Middle frontal gyrus (tissue), 1 donor: Measurements from ENCODE around the gene LBHD1.
"Not testable (repeated sequence)": the region's sequence is repeated elsewhere in the genome, so short reads cannot be mapped to it uniquely, and the experiment has no call there.

ENCODE experiments used
- DNase-seq: peaks from one replicate; pipeline ENCODE4 v3.0.0-alpha.2; 2015; ENCODE audit warnings: low spot score; ENCODE audit errors: extremely low spot score

LBHD1 gene

DNA sequence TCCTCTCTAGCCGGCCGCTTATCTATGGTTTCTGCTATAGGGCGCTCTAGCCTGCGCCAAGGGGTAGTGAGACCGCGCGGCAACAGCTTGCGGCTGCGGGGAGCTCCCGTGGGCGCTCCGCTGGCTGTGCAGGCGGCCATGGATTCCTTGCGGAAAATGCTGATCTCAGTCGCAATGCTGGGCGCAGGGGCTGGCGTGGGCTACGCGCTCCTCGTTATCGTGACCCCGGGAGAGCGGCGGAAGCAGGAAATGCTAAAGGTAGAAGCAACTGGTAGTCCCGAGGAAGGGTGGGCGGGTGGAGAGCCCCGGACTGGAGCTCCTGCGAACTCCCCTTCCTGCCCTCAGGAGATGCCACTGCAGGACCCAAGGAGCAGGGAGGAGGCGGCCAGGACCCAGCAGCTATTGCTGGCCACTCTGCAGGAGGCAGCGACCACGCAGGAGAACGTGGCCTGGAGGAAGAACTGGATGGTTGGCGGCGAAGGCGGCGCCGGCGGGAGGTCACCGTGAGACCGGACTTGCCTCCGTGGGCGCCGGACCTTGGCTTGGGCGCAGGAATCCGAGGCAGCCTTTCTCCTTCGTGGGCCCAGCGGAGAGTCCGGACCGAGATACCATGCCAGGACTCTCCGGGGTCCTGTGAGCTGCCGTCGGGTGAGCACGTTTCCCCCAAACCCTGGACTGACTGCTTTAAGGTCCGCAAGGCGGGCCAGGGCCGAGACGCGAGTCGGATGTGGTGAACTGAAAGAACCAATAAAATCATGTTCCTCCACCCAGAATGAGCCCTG lies at the start of gene LBHD1, which contains the start of gene UQCC3:
TSS of gene LBHD1 (minus strand) at position 660 of the 782 bp plus-strand sequence. CDS start 2,236 bp downstream, outside the sequence.
TSS of gene UQCC3 (plus strand) at position 66 of the 782 bp plus-strand sequence. CDS start at position 139, 73 bp downstream.
- peak; percentile 75 for DNase-seq

DNA sequence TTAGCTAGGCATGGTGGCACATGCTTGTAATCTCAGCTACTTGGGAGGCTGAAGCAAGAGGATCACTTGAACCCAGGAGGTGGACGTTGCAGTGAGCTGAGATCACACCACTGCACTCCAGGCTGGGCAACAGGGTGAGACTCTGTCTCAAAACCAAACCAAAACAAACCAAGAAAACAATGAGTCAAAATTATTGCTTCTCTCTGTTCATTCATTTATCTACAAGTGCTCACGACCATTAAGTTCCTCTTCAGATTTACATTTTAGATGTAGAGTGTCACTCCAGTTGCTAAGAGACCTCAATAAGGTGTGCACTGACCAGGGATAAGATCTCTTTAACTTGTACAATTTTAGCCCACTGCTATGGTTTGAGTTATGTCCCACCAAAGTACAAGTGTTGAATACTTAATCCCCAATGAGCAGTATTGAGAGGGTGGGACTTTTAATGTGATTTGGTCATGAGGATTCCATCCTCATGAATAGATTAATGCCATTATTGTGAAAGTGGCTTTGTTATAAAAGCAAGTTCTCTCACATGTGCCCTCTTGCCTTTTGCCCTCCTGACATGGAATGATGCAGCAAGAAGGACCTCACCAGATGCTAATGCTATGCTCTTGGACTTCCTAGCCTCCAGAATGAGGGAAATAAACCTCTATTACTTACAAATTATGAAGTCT lies 47.4 kb upstream of the LBHD1 start:
- DNase-seq, result no peak

DNA sequence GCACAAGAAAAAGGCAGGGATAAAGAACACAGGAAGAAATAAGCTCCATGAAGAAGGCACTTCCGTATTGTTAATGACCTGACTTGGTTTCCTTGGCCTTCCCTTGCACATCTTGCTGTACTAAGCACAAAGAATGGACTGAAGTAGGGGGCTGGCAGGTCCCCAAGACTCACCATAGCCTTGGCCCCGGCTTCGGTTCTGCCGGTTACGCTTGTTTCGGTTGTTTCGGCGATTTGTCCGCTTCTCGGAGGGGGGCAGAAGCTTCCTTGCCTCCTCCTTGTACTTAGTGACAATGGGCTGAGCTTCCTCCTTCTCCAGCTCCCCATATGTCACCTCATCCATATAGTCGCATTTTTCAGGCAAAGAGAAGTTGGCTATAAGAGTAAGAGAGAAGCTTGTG lies 44.7 kb upstream of the LBHD1 start:
- DNase-seq, result no peak

DNA sequence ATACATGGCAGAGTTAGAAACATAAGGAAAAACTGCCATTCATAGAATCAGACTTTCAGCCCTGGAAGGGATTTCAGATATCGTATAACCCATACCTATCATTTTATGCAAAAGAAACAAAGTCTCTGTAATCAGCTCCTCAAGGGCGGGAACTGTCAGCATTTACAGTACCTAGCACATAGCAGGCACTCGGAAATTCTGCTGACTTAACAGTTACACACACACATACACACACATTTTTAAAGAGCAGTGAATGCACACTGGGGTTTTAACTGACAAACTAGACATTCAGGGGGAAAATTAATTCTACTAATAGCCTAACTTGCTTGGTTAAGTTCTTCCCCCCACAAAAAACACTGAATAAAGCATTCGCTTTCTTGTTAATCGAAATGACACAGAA lies 44.1 kb upstream of the LBHD1 start:
- DNase-seq, result no peak

DNA sequence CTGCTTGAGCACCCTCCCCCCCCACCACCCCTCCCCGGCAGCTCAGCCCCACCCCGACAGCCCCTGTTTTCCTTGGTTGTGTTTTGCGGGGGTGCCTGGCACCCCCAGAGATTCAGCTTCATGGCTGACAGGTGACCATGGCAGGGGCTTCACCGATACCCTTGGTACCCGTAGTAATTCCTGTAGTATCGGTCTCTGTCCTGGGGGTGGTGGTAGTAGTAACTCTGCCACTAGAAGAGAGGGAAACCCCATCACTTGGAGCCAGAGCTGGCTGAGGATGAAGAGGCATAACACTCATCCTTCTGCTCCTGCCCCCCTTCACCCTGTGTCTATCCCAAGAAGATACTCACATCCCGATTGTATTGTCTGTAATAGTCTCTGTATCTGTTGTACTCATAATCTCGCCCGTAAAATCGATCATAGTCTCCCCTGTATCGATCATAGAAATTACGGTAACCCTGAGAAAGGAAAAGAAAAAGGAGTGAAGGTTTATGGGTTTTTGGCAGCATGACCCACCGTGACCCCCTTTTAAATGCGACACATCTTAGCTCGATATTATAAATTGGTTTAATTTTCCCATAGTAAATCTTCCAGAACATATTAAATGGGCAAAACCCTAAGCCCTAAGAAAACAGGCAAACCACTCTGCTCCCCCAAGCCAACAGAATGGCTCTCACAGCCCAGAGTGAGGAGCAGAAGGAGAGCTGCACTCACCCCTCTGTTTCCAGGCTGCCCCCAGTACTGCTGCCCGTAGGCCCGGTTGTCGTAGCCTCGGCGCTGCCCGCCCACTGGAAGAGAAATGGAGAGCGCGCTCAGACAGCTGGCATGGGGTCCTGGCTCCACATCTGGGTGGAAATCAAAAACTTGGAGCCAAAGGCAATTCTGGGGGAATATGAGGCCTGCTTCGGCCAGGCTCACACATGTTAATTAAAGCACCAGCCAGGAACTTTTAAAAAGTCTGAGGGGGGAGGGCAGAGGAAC lies 43.4 kb upstream of the LBHD1 start:
- DNase-seq, result no peak

DNA sequence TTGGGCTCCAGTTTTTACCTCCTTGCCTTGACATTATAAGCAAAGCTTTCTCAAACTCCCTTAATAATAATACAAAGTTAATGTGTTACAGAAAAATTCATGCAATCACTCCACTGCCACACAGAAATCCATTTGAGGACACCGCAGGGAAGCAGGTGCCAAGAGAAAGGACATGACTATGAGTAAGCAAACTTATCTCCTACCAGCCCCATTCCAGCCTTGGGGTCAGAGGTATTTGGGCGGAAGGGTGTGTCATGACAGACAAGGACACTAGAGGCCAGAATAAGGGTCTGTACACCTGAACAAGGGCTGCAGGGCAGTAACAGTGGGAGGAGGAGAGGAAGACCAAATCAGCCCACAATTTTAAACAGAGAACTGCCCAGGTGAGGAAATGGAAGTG lies 41.3 kb upstream of the LBHD1 start:
- no peak for DNase-seq

DNA sequence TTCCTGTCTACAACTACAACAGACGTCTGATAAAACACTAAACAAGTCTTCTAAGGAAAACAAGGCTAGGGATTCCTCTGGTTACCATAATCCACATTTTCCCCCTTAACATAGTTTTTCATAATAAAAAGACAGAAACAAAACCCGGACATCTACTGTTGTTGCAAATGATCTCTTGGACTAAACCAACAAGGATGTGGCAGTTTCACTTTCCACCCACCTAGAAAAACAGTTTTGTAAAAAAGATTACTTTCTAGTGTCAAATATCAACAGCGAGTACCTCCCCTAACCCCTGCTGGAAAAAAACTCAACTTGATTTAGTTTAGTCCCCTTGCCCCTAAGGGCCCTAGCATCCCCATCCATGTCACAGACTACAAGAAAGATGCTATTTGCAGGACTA lies 40.8 kb upstream of the LBHD1 start:
- no peak for DNase-seq

DNA sequence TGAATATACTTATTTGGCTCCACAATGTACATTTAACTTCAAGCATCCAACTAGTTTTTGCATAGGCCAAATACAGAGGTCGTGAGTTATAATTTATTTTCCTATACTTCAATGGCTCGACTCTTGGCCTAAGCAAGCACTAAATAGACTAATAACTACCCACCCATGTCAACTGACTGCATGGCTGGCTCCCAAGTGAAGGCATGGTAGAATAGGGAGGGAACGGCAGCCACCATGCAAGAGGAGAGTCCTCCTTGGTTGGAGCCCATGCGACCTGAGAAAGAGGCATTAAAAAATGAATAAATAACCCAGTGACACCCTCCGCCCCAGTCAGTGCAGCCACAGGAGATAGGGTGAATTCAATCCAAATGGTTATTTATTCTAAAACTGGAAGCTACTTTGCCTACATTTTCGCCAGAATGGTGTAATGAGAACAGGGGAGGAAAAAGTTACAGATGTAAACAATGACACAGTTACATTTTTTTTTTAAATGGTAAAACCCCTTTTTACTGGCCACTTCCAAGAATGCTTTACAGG lies 40.3 kb upstream of the LBHD1 start:
- DNase-seq, result no peak

DNA sequence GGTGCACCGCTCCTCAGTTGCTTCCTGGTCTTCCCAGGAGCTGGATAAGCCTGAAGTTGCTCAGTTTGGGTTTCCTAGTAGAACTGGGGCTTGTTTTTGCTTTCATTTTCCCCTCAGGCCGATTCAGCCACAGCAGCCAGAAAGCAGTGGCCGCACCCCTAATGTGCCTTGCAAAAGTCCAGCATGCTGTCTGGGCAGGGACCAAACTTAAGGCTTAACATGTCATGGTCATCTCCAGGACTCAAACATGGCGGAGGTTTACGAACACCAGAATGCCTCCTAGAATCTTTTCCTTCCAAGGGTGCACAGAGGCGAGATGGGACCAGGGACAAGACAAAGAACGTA lies 37.9 kb upstream of the LBHD1 start:
- no peak for DNase-seq

DNA sequence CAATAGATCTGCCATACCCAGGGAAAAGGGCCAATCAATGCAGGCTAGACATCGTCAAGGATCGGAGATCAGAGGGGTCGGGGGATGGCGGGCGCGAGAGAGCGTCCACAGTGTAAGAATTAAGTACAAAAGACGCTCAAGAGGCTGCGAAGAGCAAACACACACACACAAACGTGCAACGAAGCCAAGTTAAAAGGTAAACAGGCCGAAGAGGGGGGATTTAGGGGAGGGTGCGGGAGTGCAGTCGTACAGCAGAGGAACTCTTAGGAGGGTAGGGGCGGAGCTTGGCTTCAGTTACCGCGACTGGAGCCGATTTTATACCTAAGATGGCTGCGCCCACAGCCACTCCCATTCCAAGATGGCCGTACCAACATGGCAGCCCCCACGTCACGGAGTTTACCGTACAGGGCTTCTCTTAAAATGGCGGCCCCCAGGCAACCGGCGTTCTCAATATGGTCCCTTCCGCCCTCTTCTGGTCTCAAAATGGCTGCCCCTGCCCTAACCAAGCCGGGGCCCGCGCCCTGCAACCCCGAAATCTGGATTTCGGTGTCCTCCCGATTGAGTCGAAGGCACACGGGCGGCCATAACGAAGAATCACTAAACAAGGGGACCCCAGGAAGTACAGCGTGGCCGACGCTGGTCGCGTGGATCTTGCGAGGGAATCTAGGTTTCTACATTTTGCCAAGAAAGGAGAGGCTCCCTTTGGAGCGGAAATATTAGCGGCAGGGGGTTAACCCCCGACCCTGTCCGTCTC lies 37.4 kb upstream of the LBHD1 start:
- DNase-seq, result peak; percentile 96

DNA sequence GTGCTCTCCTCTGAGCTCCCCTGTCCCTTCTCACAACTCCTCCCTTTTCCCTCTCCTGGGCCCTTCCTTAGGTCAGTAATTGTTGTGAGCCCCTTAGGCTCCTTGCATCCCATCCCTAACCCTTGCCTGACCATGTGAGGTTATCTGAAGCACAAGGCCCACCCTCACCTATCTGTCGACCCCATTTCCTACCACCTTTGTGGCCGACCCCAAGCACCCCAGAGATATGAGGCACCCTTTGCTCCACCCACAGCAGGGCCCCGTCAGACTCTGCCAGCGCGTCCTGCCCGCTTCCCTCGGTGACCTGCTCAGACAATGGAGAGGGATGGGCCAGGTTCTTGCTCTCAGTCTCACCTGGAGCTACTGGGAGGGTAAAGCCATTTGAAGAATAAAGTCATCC lies 36.7 kb upstream of the LBHD1 start:
- DNase-seq, result no peak

DNA sequence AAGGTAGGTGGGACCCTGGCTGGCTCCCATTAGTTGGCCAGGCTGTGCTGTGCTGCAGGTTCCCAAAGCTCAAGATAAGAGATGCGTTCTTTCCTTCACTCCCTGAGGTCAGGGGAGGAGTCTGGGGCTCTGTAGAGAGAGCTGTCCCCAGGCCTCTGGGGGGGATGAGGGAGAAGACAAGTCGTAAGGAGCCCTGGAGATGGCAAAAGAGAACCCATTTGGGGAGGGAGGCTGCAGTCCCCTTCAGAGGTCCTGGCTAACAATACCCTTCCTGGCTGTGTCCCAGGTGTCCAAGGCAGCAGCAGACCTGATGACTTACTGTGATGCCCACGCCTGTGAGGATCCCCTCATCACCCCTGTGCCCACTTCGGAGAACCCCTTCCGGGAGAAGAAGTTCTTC lies 36.3 kb upstream of the LBHD1 start:
- no peak for DNase-seq

DNA sequence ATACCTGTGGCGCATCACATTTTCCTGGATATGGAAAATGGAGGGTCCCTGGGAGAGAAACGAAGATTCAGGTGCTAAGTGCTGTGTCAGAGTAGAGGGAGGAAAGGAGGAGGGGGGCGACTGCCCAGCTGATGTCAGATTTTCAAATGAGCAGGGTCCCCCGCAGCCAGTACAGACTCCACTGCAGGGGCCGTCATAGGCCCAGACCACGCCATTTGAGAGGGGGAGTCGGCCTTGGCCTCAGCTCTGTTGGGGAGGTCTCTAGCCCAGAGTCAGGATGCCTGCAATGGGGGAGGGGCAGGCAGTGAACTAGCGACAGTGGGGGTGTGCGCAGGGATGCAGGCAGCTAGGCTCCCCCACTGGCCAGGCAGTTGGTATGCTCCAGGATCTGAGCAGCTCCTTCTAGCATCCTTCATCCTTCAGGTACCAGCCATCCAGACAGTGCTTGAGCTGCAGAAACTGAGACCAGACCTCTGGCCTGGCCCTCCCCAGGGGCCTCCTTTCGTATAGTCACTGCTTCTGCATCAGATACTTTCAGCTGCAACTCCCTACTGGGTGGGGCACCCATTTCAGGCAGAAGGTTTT lies 35.3 kb upstream of the LBHD1 start, which contains the start of the genes BSCL2 and GNG3:
TSS of gene BSCL2 (minus strand) at position 148 of the 585 bp plus-strand sequence. CDS start 229 bp downstream, outside the sequence.
TSS of gene GNG3 (plus strand) at position 400 of the 585 bp plus-strand sequence. CDS start 620 bp downstream, outside the sequence.
- DNase-seq, result peak; percentile 81

DNA sequence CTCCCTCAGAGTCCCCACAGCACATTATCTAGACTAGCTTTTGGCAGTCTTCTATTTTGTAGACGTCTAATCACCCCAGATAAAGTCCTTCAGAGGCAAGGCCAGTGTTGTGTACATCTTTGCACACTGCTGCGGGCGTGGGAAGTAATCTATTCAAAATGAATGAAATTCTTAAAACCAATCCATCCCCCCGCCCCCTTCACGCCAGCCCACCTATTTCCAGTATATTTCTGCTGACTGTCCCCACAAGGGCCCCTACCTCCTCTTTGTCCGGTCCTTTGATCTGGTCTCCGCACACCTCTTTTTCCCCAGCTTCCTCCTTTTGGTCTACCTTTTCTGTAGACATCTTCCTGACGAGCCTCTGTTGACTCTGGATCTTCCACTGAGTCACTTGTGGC lies 34.8 kb upstream of the LBHD1 start:
- DNase-seq, result no peak

DNA sequence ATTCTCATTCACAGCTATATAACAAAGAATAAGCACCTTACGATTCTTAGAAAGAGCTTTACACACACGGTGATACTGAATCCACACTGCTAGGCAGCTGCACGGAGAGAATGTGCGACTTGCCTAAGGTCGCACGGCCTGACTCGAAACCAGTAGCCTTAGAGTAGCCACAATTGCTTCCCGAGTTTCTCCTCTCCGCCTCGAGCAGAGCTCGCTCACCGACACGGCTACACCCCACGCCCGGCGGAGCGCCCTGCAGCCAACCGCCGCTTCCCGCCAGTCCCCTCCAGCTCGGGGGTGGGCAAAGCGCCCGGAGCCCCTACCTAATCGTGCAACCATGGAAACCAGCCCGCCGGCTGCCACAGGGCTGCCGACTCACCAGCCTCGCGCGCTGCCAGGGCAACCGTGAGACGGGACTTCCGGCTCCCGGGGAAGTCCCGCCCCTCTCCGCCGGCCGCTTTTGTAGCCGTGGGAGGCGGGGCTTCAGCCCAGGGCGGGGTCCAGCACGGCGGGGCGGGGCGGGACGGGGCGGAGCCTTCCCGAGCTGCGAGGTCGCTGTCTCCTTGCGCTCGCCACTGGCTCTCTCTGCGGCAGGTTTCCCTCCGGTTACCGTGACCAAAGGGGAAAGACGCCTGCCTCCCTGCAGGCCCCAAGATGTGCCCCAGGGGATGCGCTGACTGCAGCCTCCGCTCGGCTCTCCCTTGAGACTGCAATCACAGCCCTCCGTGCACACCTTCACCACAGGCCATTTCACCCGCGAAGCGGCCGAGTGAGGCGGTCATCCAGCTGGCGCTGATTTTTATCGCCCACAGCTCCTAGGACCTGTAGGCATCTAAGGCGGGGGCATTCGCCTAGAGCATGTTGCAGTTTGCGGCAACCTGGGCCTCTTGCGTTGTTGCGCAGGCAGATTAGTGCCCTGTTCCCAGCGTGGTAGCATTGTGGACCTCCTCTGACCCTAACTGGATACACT lies 34.1 kb upstream of the LBHD1 start:
- peak; percentile 88 for DNase-seq

DNA sequence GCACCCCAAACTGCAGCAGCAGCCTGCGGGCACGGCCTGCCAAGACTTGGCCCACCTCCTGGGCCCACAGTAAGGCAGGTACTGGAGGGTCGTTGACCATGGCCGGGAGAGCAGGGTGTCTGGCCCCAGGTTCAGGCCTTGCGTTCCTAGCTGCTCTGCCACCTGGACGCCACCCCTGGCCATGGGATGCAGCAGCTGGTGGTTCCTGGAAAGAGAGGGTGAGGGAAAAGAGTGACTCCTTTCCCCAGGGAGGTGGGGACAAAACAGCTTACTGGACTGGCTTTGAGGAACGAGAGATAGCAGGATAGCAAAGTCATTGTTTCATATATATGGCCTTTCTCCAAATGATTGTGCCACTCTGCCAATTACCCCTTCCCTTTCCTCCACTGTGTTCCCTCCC lies 33.3 kb upstream of the LBHD1 start:
- DNase-seq, result no peak

DNA sequence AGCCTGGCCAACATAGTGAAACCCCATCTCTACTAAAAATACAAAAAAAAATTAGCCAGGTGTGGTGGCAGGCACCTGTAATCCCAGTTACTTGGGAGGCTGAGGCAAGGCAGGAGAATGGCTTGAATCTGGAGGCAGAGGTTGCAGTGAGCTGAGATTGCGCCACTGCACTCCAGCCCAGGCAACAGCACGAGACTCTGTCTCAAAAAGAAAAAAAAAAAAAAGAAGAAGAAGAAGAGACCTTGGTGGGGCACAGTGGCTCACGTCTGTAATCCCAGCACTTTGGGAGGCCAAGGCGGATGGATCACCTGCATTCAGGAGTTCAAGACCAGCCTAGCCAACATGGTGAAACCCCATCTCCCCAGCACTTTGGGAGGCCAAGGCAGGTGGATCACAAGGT lies 31.9 kb upstream of the LBHD1 start:
- not testable (repeated sequence) for DNase-seq

DNA sequence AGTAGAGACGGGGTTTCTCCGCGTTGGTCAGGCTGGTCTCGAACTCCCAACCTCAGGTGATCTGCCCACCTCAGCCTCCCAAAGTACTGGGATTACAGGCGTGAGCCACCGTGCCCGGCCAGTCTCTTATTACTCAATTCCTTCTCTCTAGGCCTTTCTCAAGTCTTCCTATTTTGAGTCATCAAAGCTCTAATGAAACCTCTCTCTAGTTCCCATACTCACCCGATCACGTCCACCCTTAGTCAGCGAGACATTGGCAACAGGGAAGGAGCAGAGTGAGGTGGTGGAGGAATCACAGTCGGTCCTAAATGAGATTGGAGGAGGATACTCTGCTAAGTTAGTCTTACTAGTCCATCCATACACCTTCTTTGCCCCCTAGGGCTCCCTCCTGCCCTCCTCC lies 30.2 kb upstream of the LBHD1 start:
- DNase-seq, result no peak
